Glomerular visceral epithelial cell (primary cell): ENCODE data around the gene NUDT3.
"Not testable (repeated sequence)": the region's sequence is repeated elsewhere in the genome, so short reads cannot be mapped to it uniquely, and the experiment has no call there.

ENCODE experiments used
- DNase-seq: peaks from one replicate; pipeline ENCODE4 v3.0.0-alpha.2; 2016; ENCODE audit errors: extremely low spot score

NUDT3 gene

GRCh38 chr6:34259529-34260069 lies 132.9 kb downstream of the NUDT3 start:
- DNase-seq, result no peak

- not testable (repeated sequence) for DNase-seq
Observed at GRCh38 chr6:34252395-34252794, 140.1 kb downstream of the NUDT3 start.

GRCh38 chr6:34249469-34250261 lies 142.8 kb downstream of the NUDT3 start:
- DNase-seq, result no peak

GRCh38 chr6:34248727-34249468 lies 143.6 kb downstream of the NUDT3 start, which contains the start of gene SMIM29:
Gene SMIM29, minus strand, starts transcription at chr6:34249006. Its CDS starts 1,215 bp downstream, at chr6:34247791.
- peak; percentile 95 for DNase-seq

- peak; percentile 59 for DNase-seq
Observed at GRCh38 chr6:34248198-34248726, 144.2 kb downstream of the NUDT3 start.

- no peak for DNase-seq
Observed at GRCh38 chr6:34247481-34248197, 144.8 kb downstream of the NUDT3 start.

- DNase-seq, result peak; percentile 61
Observed at GRCh38 chr6:34246563-34247391, 145.7 kb downstream of the NUDT3 start.

- DNase-seq, result no peak
Observed at GRCh38 chr6:34246249-34246562, 146.3 kb downstream of the NUDT3 start.

GRCh38 chr6:34245761-34246140 lies 146.7 kb downstream of the NUDT3 start:
- not testable (repeated sequence) for DNase-seq

- DNase-seq, result not testable (repeated sequence)
Observed at GRCh38 chr6:34245032-34245760, 147.3 kb downstream of the NUDT3 start.

GRCh38 chr6:34243901-34244884 lies 148.3 kb downstream of the NUDT3 start:
- DNase-seq, result peak; percentile 98

GRCh38 chr6:34243131-34243771 lies 149.2 kb downstream of the NUDT3 start:
- no peak for DNase-seq

GRCh38 chr6:34242252-34243130 lies 150.0 kb downstream of the NUDT3 start:
- no peak for DNase-seq

- no peak for DNase-seq
Observed at GRCh38 chr6:34241351-34242215, 150.9 kb downstream of the NUDT3 start.

GRCh38 chr6:34240329-34241248 lies 151.9 kb downstream of the NUDT3 start:
- DNase-seq, result no peak

GRCh38 chr6:34239893-34240292 lies 152.6 kb downstream of the NUDT3 start:
- DNase-seq, result no peak
